ENCODE results near the gene SIX2. TPM values are rescaled to one million over a fixed set of nuclear protein-coding genes. Genes with fewer than 3 reads are reported as not detected.

SIX2 gene
- 11.4 and 11.7 TPM in 2 replicates for total RNA-seq

DNA sequence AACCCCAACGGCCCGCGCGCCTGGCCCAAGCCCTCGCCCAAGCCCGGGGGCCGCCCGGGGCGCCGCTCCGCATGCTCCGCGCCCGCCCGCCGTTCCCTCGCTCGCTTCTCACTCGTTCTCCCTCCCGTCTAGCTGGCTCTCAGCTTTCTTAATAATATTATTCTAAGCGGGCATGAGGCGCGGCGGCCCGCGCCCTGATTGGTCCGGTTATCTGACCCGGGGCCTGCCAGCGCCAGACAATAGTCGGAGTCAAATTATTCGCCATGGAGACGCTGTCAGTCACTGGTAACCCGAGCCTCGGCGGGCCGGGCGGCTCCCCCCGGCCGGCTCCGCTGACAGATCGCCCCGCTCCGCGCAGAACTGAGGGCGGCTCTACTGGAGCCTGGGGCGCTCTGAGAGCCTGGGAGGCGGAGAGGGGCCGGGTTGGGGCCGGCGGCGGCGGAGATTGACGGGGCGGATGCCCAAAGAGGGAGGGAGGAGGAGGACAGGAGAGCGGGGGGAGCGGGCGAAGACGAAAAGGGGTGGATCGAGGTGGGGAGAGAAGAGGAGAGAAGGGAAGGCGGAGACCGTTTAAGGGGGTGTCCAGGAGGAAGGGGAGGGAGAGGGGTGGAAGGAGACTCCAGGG is at the start of gene SIX2:
SIX2 (minus strand) TSS at position 150 of the 625 bp plus-strand sequence. CDS start 342 bp downstream, outside the sequence.

Other genes starting within 250 kb of the SIX2 start
- under 0.01 and 0.39 TPM in 2 replicates for gene SIX3, start 67.8 kb downstream of the SIX2 start, total RNA-seq

All from subcutaneous preadipocyte (primary cell).